ENCODE data around the gene KRT76. TPM values are rescaled to one million over a fixed set of nuclear protein-coding genes. Genes with fewer than 3 reads are reported as not detected.

The KRT76 gene
- polyA plus RNA-seq, 1 donor (not counting 4 experiments of a cell fraction or from before 2014, with no cell fraction given): not detected

- no peak overlapping the region for H3K4me3 ChIP-seq (ENCODE audit: control insufficient read depth in 2 of 3, extremely low read depth in 1 of 3, insufficient read depth in 2 of 3, low read depth in 1 of 3, low read length in 3 of 3)
- no peak overlapping the region for H2AFZ ChIP-seq (ENCODE audit: control insufficient read depth, low read length)
- H3K9ac ChIP-seq (ENCODE audit: control insufficient read depth, extremely low read depth, insufficient read depth, low read length): no peak overlapping the region
- no peak for FAIRE-seq
- no peak overlapping the region for H3K4me2 ChIP-seq (ENCODE audit: control insufficient read depth, extremely low read depth, insufficient read depth, low read depth, low read length)
- no peaks in the 10 kb centered on the region for H3K27me3 ChIP-seq (ENCODE audit: control insufficient read depth, extremely low read depth, insufficient read depth, low read length)
- no peak for TF ChIP-seq EZH2 (IDR thresholded peaks at IDR 0.05; ENCODE audit: low read length)
- no peak for TF ChIP-seq CTCF (optimal IDR thresholded peaks at IDR 0.05 in 1 of 3, IDR thresholded peaks at IDR 0.05 in 1 of 3, conservative IDR thresholded peaks at IDR 0.05 in 1 of 3; ENCODE audit: extremely low read depth in 1 of 3, insufficient read depth in 2 of 3, low read length in 3 of 3)
- no peak overlapping the region for H3K27ac ChIP-seq (ENCODE audit: control insufficient read depth, insufficient read depth, low read length)
- peaks cover 2% of the 10 kb centered on the region for H3K4me1 ChIP-seq (ENCODE audit: control insufficient read depth, extremely low read depth, insufficient read depth, low read length)
- dilution Hi-C loops (cut with MboI; ENCODE audit: extremely low pct_ligation_motif_present, low sequenced_read_pairs): no loop called here
- DNase-seq (ENCODE audit: low read depth, low spot score): no peak
- H3K36me3 ChIP-seq (ENCODE audit: control insufficient read depth in 2 of 2, extremely low read depth in 1 of 2, insufficient read depth in 2 of 2, low read length in 2 of 2): no peaks in the 10 kb centered on the region
- H3K9me3 ChIP-seq (ENCODE audit: control insufficient read depth, low read depth, low read length): no peaks in the 10 kb centered on the region
- H3K79me2 ChIP-seq (ENCODE audit: control insufficient read depth, insufficient read depth, low read length): no peaks in the 10 kb centered on the region
- no peaks in the 10 kb centered on the region for H3K9me1 ChIP-seq (ENCODE audit: control insufficient read depth, extremely low read depth, insufficient read depth, low read length)
- H4K20me1 ChIP-seq (ENCODE audit: control insufficient read depth, extremely low read depth, insufficient read depth, low read length): no peaks in the 10 kb centered on the region
Measured at GRCh38 chr12:52721838-52722470, 55.2 kb downstream of the KRT76 start.

GRCh38 chr12:52720365-52720886, 56.7 kb downstream of the KRT76 start:
- no peak for TF ChIP-seq CTCF (optimal IDR thresholded peaks at IDR 0.05 in 1 of 3, IDR thresholded peaks at IDR 0.05 in 1 of 3, conservative IDR thresholded peaks at IDR 0.05 in 1 of 3; ENCODE audit: extremely low read depth in 1 of 3, insufficient read depth in 2 of 3, low read length in 3 of 3)
- no peak for DNase-seq (ENCODE audit: low read depth, low spot score)
- Histone ChIP-seq H3K4me1 (ENCODE audit: control insufficient read depth, extremely low read depth, insufficient read depth, low read length) (no peaks in the 10 kb centered on the region), H3K9me3 (ENCODE audit: control insufficient read depth, low read depth, low read length) (no peaks in the 10 kb centered on the region), H3K36me3 (ENCODE audit: control insufficient read depth in 2 of 2, extremely low read depth in 1 of 2, insufficient read depth in 2 of 2, low read length in 2 of 2) (no peaks in the 10 kb centered on the region), H3K27ac (ENCODE audit: control insufficient read depth, insufficient read depth, low read length) (no peak overlapping the region), H4K20me1 (ENCODE audit: control insufficient read depth, extremely low read depth, insufficient read depth, low read length) (no peaks in the 10 kb centered on the region), H3K9me1 (ENCODE audit: control insufficient read depth, extremely low read depth, insufficient read depth, low read length) (no peaks in the 10 kb centered on the region), H2AFZ (ENCODE audit: control insufficient read depth, low read length) (no peak overlapping the region), H3K27me3 (ENCODE audit: control insufficient read depth, extremely low read depth, insufficient read depth, low read length) (peaks cover 10% of the 10 kb centered on the region), H3K4me3 (ENCODE audit: control insufficient read depth in 2 of 3, extremely low read depth in 1 of 3, insufficient read depth in 2 of 3, low read depth in 1 of 3, low read length in 3 of 3) (no peak overlapping the region), H3K4me2 (ENCODE audit: control insufficient read depth, extremely low read depth, insufficient read depth, low read depth, low read length) (no peak overlapping the region), H3K9ac (ENCODE audit: control insufficient read depth, extremely low read depth, insufficient read depth, low read length) (no peak overlapping the region), H3K79me2 (ENCODE audit: control insufficient read depth, insufficient read depth, low read length) (no peaks in the 10 kb centered on the region)
- FAIRE-seq: no peak
- dilution Hi-C loops (cut with MboI; ENCODE audit: extremely low pct_ligation_motif_present, low sequenced_read_pairs): no loop called here

Small RNA genes within 50 kb of the gene (small RNA-seq; reads per million reads assigned to genes)
- 0 reads per million in 3 experiments for gene AC107016.2 (ENCODE audit: insufficient read length in 3 of 3, low read depth in 3 of 3, low replicate concordance in 1 of 3)

Other genes with a start within 250 kb of the KRT76 start
- not detected in 3 replicates for gene KRT71, start 224.2 kb downstream of the KRT76 start, polyA plus RNA-seq
- gene KRT74, start 203.5 kb downstream of the KRT76 start, polyA plus RNA-seq: 0.10 to 0.36 TPM (median 0.17 TPM) in 3 replicates
- gene KRT72, start 175.9 kb downstream of the KRT76 start, polyA plus RNA-seq: not detected in 3 replicates
- 0.03 TPM in 1 of 3 replicates, not detected in the others for gene KRT73, start 158.8 kb downstream of the KRT76 start, polyA plus RNA-seq
- gene KRT2, start 125.1 kb downstream of the KRT76 start, polyA plus RNA-seq: 0.03 to 0.69 TPM (median 0.48 TPM) in 3 replicates
- 26.9 to 93.0 TPM (median 92.2 TPM) in 3 replicates for gene KRT1, start 96.9 kb downstream of the KRT76 start, polyA plus RNA-seq
- 0.54 to 4.6 TPM (median 1.3 TPM) in 3 replicates for gene KRT77, start 73.8 kb downstream of the KRT76 start, polyA plus RNA-seq
- gene KRT3, start 18.8 kb upstream of the KRT76 start, polyA plus RNA-seq: 0.05 to 0.36 TPM (median 0.29 TPM) in 3 replicates
- 1.9 to 3.4 TPM (median 2.0 TPM) in 3 replicates for gene KRT4, start 36.8 kb upstream of the KRT76 start, polyA plus RNA-seq
- gene KRT79, start 57.0 kb upstream of the KRT76 start, polyA plus RNA-seq: 0.09 to 0.22 TPM (median 0.12 TPM) in 3 replicates
- 0.49 to 1.7 TPM (median 0.96 TPM) in 3 replicates for gene KRT78, start 71.6 kb upstream of the KRT76 start, polyA plus RNA-seq
- 151 to 286 TPM (median 160 TPM) in 3 replicates for gene KRT8, start 127.7 kb upstream of the KRT76 start, polyA plus RNA-seq
- 75.1 to 423 TPM (median 182 TPM) in 3 replicates for gene KRT18, start 171.8 kb upstream of the KRT76 start, polyA plus RNA-seq
- gene EIF4B, start 229.1 kb upstream of the KRT76 start, polyA plus RNA-seq: 323 to 422 TPM (median 378 TPM) in 3 replicates